ENCODE measurements around the gene CLMN. TPM values are rescaled to one million over a fixed set of nuclear protein-coding genes. Genes with fewer than 3 reads are reported as not detected.

Gene CLMN
- total and polyA plus RNA-seq, 2 experiments from 2014 or later: 15.7 to 40.0 TPM

DNA sequence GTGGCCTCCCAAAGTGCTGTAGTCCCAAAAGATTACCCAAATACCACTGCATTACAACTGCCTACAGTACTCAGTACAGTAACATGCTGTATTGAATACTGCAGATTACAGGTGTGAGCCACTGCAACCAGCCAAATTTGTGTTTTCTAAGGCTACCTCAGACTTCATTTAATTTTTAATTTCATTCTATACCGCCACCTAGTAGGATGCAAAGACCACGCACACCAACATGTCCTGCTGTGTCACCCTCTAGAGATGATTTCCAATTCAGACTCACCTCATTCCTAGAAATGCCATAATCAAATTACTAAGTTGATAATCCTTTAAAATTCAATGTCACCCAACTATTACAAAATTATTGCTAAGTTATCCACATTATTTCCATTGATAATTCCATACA is 177.5 kb downstream of the CLMN start:
- Histone ChIP-seq H3K4me2 (no peak overlapping the region), H3K27ac (no peak overlapping the region), H3K4me1 (ENCODE audit: insufficient read depth) (peaks cover 33% of the 10 kb centered on the region), H3K79me2 (peaks cover 97% of the 10 kb centered on the region), H3K27me3 (no peaks in the 10 kb centered on the region), H3K36me3 (replicated peaks; ENCODE audit: insufficient read depth, low read depth) (no peaks in the 10 kb centered on the region), H3K9me2 (replicated peaks; ENCODE audit: insufficient read depth) (no peaks in the 10 kb centered on the region), H4K20me1 (ENCODE audit: insufficient read depth, poor library complexity, severe bottlenecking) (peaks cover 44% of the 10 kb centered on the region), H3K4me3 (no peak overlapping the region), H2AFZ (no peak overlapping the region), H3K9me3 (ENCODE audit: low read depth) (peaks cover 5% of the 10 kb centered on the region)
- 100% methylated on average over 2 of the region's 2 CpGs for WGBS (ENCODE audit: low lambda C conversion rate, missing lambda C conversion rate)
- DNase-seq (ENCODE audit: low spot score): no peak
- TF ChIP-seq, protein P1, sequence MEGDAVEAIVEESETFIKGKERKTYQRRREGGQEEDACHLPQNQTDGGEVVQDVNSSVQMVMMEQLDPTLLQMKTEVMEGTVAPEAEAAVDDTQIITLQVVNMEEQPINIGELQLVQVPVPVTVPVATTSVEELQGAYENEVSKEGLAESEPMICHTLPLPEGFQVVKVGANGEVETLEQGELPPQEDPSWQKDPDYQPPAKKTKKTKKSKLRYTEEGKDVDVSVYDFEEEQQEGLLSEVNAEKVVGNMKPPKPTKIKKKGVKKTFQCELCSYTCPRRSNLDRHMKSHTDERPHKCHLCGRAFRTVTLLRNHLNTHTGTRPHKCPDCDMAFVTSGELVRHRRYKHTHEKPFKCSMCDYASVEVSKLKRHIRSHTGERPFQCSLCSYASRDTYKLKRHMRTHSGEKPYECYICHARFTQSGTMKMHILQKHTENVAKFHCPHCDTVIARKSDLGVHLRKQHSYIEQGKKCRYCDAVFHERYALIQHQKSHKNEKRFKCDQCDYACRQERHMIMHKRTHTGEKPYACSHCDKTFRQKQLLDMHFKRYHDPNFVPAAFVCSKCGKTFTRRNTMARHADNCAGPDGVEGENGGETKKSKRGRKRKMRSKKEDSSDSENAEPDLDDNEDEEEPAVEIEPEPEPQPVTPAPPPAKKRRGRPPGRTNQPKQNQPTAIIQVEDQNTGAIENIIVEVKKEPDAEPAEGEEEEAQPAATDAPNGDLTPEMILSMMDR (IDR thresholded peaks at IDR 0.05; ENCODE audit: poor library complexity): no peak

DNA sequence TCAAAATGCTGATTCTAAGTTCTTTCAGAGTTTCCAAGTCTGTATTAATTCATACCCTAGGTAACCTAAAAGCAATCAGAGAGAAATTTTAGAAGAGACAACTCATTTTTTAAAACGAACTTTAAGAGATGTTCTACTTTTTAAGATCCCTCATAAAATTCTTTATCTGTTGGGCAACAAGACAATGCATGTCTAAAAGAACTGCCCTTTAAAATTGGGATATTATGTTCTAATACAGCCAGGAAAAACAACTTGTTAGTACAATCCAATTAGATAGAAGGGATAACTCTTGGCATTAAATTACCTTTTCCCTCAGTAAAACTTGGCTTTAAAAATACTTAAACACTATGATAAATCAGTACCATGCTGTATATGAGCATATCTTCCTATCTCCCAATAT is 178.0 kb downstream of the CLMN start:
- no peak overlapping the region for H2AFZ ChIP-seq
- peaks cover 97% of the 10 kb centered on the region for H3K79me2 ChIP-seq
- no peak overlapping the region for H3K4me3 ChIP-seq
- no peaks in the 10 kb centered on the region for H3K27me3 ChIP-seq
- H3K4me2 ChIP-seq: peak overlapping the region; percentile 9
- H3K27ac ChIP-seq: no peak overlapping the region
- H3K36me3 ChIP-seq (replicated peaks; ENCODE audit: insufficient read depth, low read depth): no peaks in the 10 kb centered on the region
- peaks cover 33% of the 10 kb centered on the region for H3K4me1 ChIP-seq (ENCODE audit: insufficient read depth)
- 25% methylated on average over 1 of the region's 1 CpG for WGBS (ENCODE audit: low lambda C conversion rate, missing lambda C conversion rate)
- H3K9me3 ChIP-seq (ENCODE audit: low read depth): peaks cover 5% of the 10 kb centered on the region
- TF ChIP-seq EZH2 (IDR thresholded peaks at IDR 0.05; ENCODE audit: borderline replicate concordance) (no peak), EZH2phosphoT487 (IDR thresholded peaks at IDR 0.05; ENCODE audit: low read depth, severe bottlenecking, unreplicated experiment) (no peak)
- TF ChIP-seq, protein P1 (IDR thresholded peaks at IDR 0.05; ENCODE audit: poor library complexity): no peak
- DNase-seq (ENCODE audit: low spot score): no peak
- peaks cover 43% of the 10 kb centered on the region for H4K20me1 ChIP-seq (ENCODE audit: insufficient read depth, poor library complexity, severe bottlenecking)
- H3K9me2 ChIP-seq (replicated peaks; ENCODE audit: insufficient read depth): no peaks in the 10 kb centered on the region

DNA sequence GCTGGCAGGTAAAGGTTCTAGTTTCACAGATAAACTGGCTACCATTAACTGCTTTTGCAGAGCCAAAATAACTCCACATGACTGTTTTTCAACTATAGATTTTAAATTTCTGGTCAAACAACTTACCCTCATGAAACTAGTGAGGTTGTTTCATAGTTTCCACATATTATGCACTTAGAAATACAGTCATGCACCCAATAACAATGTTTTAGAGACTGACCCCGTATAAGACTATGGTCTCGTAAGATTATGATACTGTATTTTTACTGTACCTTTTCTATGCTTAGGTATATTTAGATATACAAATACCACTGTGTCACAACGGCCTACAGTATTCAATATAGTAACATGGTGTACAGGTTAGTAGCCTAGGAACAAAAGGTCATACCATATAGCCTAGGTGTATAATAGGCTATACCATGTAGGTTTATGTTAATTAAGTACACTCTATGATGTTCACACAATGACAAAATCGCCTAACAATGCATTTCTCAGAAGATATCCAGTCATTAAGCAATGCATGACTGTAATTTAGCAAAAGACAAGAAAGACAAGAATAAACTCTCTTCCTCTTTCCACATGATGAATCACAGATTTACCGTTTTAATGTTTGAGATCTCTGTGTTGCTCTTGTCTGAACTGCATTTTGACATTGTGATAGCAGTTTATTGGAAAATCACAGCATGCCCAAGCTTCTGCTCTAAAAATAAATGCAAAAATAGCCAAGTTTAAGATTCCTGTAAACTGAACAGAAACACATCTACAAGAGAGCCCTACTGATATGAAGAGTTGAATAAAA is 179.4 kb downstream of the CLMN start:
- H2AFZ ChIP-seq: no peak overlapping the region
- H3K4me3 ChIP-seq: no peak overlapping the region
- H3K4me2 ChIP-seq: peak overlapping the region; percentile 4
- DNase-seq (ENCODE audit: low spot score): no peak
- TF ChIP-seq EZH2phosphoT487 (IDR thresholded peaks at IDR 0.05; ENCODE audit: low read depth, severe bottlenecking, unreplicated experiment): no peak
- TF ChIP-seq, protein P1 (IDR thresholded peaks at IDR 0.05; ENCODE audit: poor library complexity): no peak
- no peak for TF ChIP-seq EZH2 (IDR thresholded peaks at IDR 0.05; ENCODE audit: borderline replicate concordance)
- no peaks in the 10 kb centered on the region for H3K36me3 ChIP-seq (replicated peaks; ENCODE audit: insufficient read depth, low read depth)
- H4K20me1 ChIP-seq (ENCODE audit: insufficient read depth, poor library complexity, severe bottlenecking): peaks cover 42% of the 10 kb centered on the region
- 84% methylated on average over 5 of the region's 5 CpGs for WGBS (ENCODE audit: low lambda C conversion rate, missing lambda C conversion rate)
- H3K9me2 ChIP-seq (replicated peaks; ENCODE audit: insufficient read depth): no peaks in the 10 kb centered on the region
- H3K27ac ChIP-seq: no peak overlapping the region
- H3K4me1 ChIP-seq (ENCODE audit: insufficient read depth): peaks cover 33% of the 10 kb centered on the region
- H3K9me3 ChIP-seq (ENCODE audit: low read depth): peaks cover 5% of the 10 kb centered on the region
- no peaks in the 10 kb centered on the region for H3K27me3 ChIP-seq
- H3K79me2 ChIP-seq: peaks cover 97% of the 10 kb centered on the region
